HG03354 (cell line): ENCODE data around the gene FNDC10.

ENCODE experiments used
- ATAC-seq: cut with Tn5 transposase; IDR thresholded peaks from one replicate; pipeline ENCODE4 v1.9.1; 2021; ENCODE audit warnings: mild to moderate bottlenecking; ENCODE audit not compliant: unreplicated experiment, poor library complexity, severe bottlenecking

The FNDC10 gene

DNA sequence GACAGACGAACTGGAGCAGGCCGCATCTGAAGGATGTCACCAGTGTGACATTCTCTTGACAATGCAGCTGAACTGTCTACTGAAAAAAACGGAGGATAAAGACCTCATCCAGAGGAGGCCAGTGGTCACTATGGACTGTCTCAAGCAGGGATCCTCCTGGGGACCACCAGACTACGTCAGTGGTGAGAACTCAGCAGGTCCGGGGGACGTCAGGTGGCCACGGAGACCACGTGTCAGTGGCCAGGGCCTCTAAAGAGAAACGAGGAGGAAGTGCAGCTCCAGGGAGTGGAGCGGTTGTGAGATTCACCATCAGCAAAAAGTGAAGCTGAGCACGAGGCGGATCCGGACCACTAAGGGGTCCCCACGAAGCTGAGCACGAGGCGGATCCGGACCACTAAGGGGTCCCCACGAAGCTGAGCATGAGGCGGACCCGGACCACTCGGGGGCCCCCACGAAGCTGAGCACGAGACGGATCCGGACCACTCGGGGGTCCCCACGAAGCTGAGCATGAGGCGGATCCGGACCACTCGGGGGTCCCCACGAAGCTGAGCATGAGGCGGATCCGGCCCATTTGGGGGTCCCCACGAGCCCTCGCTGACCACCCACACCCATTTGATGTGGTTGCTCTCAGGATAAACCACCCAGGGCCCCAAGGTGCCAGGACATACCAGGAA lies 46.0 kb downstream of the FNDC10 start:
- ATAC-seq: no peak

GRCh38 chr1:1552263-1552639 lies 47.7 kb downstream of the FNDC10 start:
- ATAC-seq: no peak

- no peak for ATAC-seq
Observed at GRCh38 chr1:1551524-1552262, 48.2 kb downstream of the FNDC10 start.

- no peak for ATAC-seq
Observed at GRCh38 chr1:1550591-1551432, 49.1 kb downstream of the FNDC10 start.

DNA sequence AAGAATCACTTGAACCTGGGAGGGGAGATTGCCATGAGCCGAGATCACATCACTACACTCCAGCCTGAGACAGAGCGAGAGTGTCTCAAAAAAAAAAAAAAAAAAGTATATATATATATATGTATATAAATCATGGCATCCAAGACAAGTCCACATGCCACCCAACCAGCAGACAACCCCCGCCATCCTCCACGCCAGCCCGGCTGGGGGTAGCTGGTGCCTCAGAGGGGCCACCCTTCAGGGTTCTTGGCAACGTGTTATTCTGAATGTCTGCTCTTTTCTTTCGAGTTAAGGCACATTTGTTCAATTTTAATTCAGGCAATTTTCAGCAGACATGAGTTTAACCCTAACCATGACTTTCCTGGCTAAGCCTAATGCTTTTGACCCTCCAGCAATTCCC lies 49.8 kb downstream of the FNDC10 start:
- ATAC-seq: no peak

DNA sequence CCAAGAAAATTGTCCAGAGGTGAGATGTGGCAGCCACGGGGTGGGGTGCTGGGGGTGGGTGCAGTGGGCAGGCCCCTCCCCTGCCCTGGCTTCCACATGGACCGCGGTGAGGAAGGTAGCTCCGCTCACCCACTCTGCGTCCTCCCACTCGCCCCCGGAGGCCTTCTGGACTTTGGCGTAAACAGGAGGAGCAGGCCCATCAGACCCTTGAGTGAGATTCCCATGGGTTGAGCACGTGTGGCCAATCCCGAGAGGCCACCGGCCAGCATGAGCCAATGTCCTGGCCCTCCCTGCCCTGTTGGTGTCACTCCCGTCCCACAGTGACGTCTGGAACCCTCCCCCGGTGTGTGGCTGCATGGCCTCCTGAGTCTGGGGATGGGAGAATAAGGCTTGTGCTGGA lies 51.3 kb downstream of the FNDC10 start:
- ATAC-seq: no peak
